Measurements from ENCODE around the gene ZNF559.

ZNF559 gene

GRCh38 chr19:9354651-9355050, 30.7 kb downstream of the ZNF559 start:
- no peak for DNase-seq

- DNase-seq, result no peak
These were observed 38.9 kb downstream of the ZNF559 start, which contains the start of gene ZNF177 for GRCh38 chr19:9362905-9363304. TSS of gene ZNF177 (plus strand) at chr19:9363013. CDS start at chr19:9378312, 15,299 bp downstream.

- DNase-seq, result no peak
These were observed 47.0 kb downstream of the ZNF559 start for GRCh38 chr19:9370738-9371619.

- no peak for DNase-seq
These were observed 57.4 kb downstream of the ZNF559 start for GRCh38 chr19:9381361-9381785.
